A172 (cell line): ENCODE results near the gene TMEM131L. TPM values are rescaled to one million over a fixed set of nuclear protein-coding genes. Genes with fewer than 3 reads are reported as not detected.
"Not testable (repeated sequence)": the region's sequence is repeated elsewhere in the genome, so short reads cannot be mapped to it uniquely, and the experiment has no call there.

ENCODE experiments used
- DNase-seq: peaks from one replicate; pipeline ENCODE4 v3.0.0-alpha.2; 2015; ENCODE audit warnings: low spot score
- total RNA-seq: library from RNA; depleted of rRNA; stranded (reverse); fragments of >200 nt; shearing (Covaris generic); gene quantifications from 2 replicates; pipeline ENCODE4 v1.2.3, GENCODE V29; 2014

Gene TMEM131L
- total RNA-seq, 1 experiment from 2014 or later: 9.0 TPM

GRCh38 chr4:153448003-153448731, 18.0 kb upstream of the TMEM131L start:
- DNase-seq: no peak

GRCh38 chr4:153449338-153449737, 16.8 kb upstream of the TMEM131L start:
- DNase-seq: no peak

- no peak for DNase-seq
Measured at GRCh38 chr4:153450544-153450917, 15.6 kb upstream of the TMEM131L start.

GRCh38 chr4:153451145-153451544, 15.0 kb upstream of the TMEM131L start:
- not testable (repeated sequence) for DNase-seq

GRCh38 chr4:153451911-153452657, 14.1 kb upstream of the TMEM131L start:
- no peak for DNase-seq

GRCh38 chr4:153452658-153453378, 13.3 kb upstream of the TMEM131L start:
- no peak for DNase-seq

GRCh38 chr4:153453402-153453801, 12.8 kb upstream of the TMEM131L start:
- no peak for DNase-seq

- no peak for DNase-seq
Measured at GRCh38 chr4:153458969-153459368, 7.2 kb upstream of the TMEM131L start.

- not testable (repeated sequence) for DNase-seq
Measured at GRCh38 chr4:153461549-153461948, 4.6 kb upstream of the TMEM131L start.

- DNase-seq: no peak
Measured at GRCh38 chr4:153464068-153464467, 2.1 kb upstream of the TMEM131L start.

- no peak for DNase-seq
Measured at GRCh38 chr4:153465140-153465539, 1.0 kb upstream of the TMEM131L start.

GRCh38 chr4:153465615-153466080, 512 bp upstream of the TMEM131L start:
- DNase-seq: peak; percentile 33

GRCh38 chr4:153466949-153467896, 1.1 kb downstream of the TMEM131L start:
- no peak for DNase-seq

GRCh38 chr4:153467897-153468262, 1.7 kb downstream of the TMEM131L start:
- DNase-seq: no peak

GRCh38 chr4:153468587-153468986, 2.4 kb downstream of the TMEM131L start:
- DNase-seq: no peak

GRCh38 chr4:153469031-153469430, 2.9 kb downstream of the TMEM131L start:
- DNase-seq: no peak

GRCh38 chr4:153471071-153471697, 5.0 kb downstream of the TMEM131L start:
- not testable (repeated sequence) for DNase-seq

- peak; percentile 34 for DNase-seq
Measured at GRCh38 chr4:153471698-153472093, 5.5 kb downstream of the TMEM131L start.

- no peak for DNase-seq
Measured at GRCh38 chr4:153472122-153473037, 6.2 kb downstream of the TMEM131L start.

- DNase-seq: no peak
Measured at GRCh38 chr4:153474251-153474650, 8.1 kb downstream of the TMEM131L start.
